Smooth muscle cell (in vitro differentiated cells): ENCODE measurements around the gene ASB1. TPM values are rescaled to one million over a fixed set of nuclear protein-coding genes. Genes with fewer than 3 reads are reported as not detected.

Source experiments
- DNase-seq: peaks from one replicate; lab custom pipeline; 2025; ENCODE audit not compliant: unreplicated experiment; lab: John Stamatoyannopoulos, UW
- H2AFZ ChIP-seq: fragments of 200-600 bp; sonication (generic); 2 replicates; pipeline ENCODE4 v1.6.0; 2016; ENCODE audit warnings: antibody characterized with exemption, low read depth, mild to moderate bottlenecking
- H3F3A ChIP-seq: fragments of 200-600 bp; sonication (generic); 2 replicates; pipeline ENCODE4 v1.6.0; 2017; ENCODE audit warnings: antibody characterized with exemption, low read depth
- H3K27ac ChIP-seq: fragments of 200-600 bp; sonication (generic); 2 replicates; pipeline ENCODE4 v1.5.1; 2016; ENCODE audit warnings: low read depth, mild to moderate bottlenecking
- H3K27me3 ChIP-seq: fragments of 200-600 bp; sonication (generic); 2 replicates; pipeline ENCODE4 v1.6.1; 2016; ENCODE audit warnings: low read depth, mild to moderate bottlenecking
- H3K36me3 ChIP-seq: fragments of 200-600 bp; sonication (generic); 2 replicates; pipeline ENCODE4 v1.5.1; 2016; ENCODE audit warnings: low read depth
- H3K4me1 ChIP-seq: fragments of 200-600 bp; sonication (generic); 2 replicates; pipeline ENCODE4 v1.5.1; 2016; ENCODE audit warnings: low read depth
- H3K4me2 ChIP-seq: fragments of 200-600 bp; sonication (generic); 2 replicates; pipeline ENCODE4 v1.6.0; 2016; ENCODE audit warnings: mild to moderate bottlenecking
- H3K4me3 ChIP-seq: fragments of 200-600 bp; sonication (generic); 2 replicates; pipeline ENCODE4 v1.5.1; 2016; ENCODE audit warnings: mild to moderate bottlenecking
- H3K79me2 ChIP-seq: fragments of 200-600 bp; sonication (generic); 2 replicates; pipeline ENCODE4 v1.6.0; 2016; ENCODE audit warnings: low read depth, mild to moderate bottlenecking
- H3K9ac ChIP-seq: fragments of 200-600 bp; sonication (generic); 2 replicates; pipeline ENCODE4 v1.6.0; 2016; ENCODE audit warnings: low read depth
- H3K9me3 ChIP-seq: fragments of 200-600 bp; sonication (generic); replicated peaks from 2 replicates; pipeline ENCODE4 v1.5.1; 2016; ENCODE audit warnings: low read depth
- H4K20me1 ChIP-seq: fragments of 200-600 bp; sonication (generic); 2 replicates; pipeline ENCODE4 v1.6.0; 2016; ENCODE audit warnings: low read depth
- CTCF ChIP-seq: fragments of 200-600 bp; sonication (generic); IDR thresholded peaks from 2 replicates; pipeline ENCODE4 v1.5.1; 2017; ENCODE audit warnings: borderline replicate concordance, mild to moderate bottlenecking, antibody characterized with exemption; ENCODE audit not compliant: insufficient read depth, poor library complexity, severe bottlenecking
- WGBS: methylation state at CpG from one replicate; pipeline ENCODE4 v1.1.7; 2016; ENCODE audit warnings: low lambda C conversion rate; 5-methylcytosine and 5-hydroxymethylcytosine counted together
- polyA plus RNA-seq: library from polyadenylated mRNA; unstranded; fragments of >200 nt; fragmentation: Nextera tagmentation; extraction: Ambion mirVana; gene quantifications from 2 replicates; pipeline ENCODE4 v1.2.1, GENCODE V29; 2016
- total RNA-seq: library from RNA; depleted of rRNA; stranded (reverse); fragments of >200 nt; gene quantifications from 2 replicates; pipeline ENCODE4 v1.2.3, GENCODE V29; 2014

Gene ASB1
- total and polyA plus RNA-seq, 2 experiments from 2014 or later: 24.8 to 27.3 TPM

- no peak overlapping the region for H3K4me3 ChIP-seq
- WGBS: 96% methylated on average over 1 of the region's 1 CpG
- H3K4me1 ChIP-seq: no peaks in the 10 kb centered on the region
- H3K79me2 ChIP-seq: no peaks in the 10 kb centered on the region
- H3K36me3 ChIP-seq: no peaks in the 10 kb centered on the region
- no peak for TF ChIP-seq CTCF
- DNase-seq: no peak
- H3K4me2 ChIP-seq: no peak overlapping the region
- no peak overlapping the region for H3K9ac ChIP-seq
- no peak overlapping the region for H3K27ac ChIP-seq
- no peaks in the 10 kb centered on the region for H3K9me3 ChIP-seq
- no peaks in the 10 kb centered on the region for H3K27me3 ChIP-seq
- H2AFZ ChIP-seq: no peak overlapping the region
- no peaks in the 10 kb centered on the region for H4K20me1 ChIP-seq
- no peaks in the 10 kb centered on the region for H3F3A ChIP-seq
These were observed 42.4 kb downstream of the ASB1 start for GRCh38 chr2:238469155-238469554.

GRCh38 chr2:238473014-238473413, 46.3 kb downstream of the ASB1 start:
- Histone ChIP-seq H3K36me3 (no peaks in the 10 kb centered on the region), H3K79me2 (no peaks in the 10 kb centered on the region), H3K4me1 (no peaks in the 10 kb centered on the region), H3K9ac (no peak overlapping the region), H3K4me3 (no peak overlapping the region), H3K9me3 (no peaks in the 10 kb centered on the region), H2AFZ (no peak overlapping the region), H3F3A (no peaks in the 10 kb centered on the region), H3K27ac (no peak overlapping the region), H3K27me3 (no peaks in the 10 kb centered on the region), H4K20me1 (no peaks in the 10 kb centered on the region), H3K4me2 (no peak overlapping the region)
- 88% methylated on average over 4 of the region's 4 CpGs for WGBS
- no peak for DNase-seq
- no peak for TF ChIP-seq CTCF

GRCh38 chr2:238473523-238473922, 46.8 kb downstream of the ASB1 start:
- no peak for DNase-seq
- Histone ChIP-seq H3K79me2 (no peaks in the 10 kb centered on the region), H2AFZ (no peak overlapping the region), H3K4me2 (no peak overlapping the region), H3F3A (no peaks in the 10 kb centered on the region), H3K4me1 (no peaks in the 10 kb centered on the region), H4K20me1 (no peaks in the 10 kb centered on the region), H3K9ac (no peak overlapping the region), H3K4me3 (no peak overlapping the region), H3K36me3 (no peaks in the 10 kb centered on the region), H3K27ac (no peak overlapping the region), H3K9me3 (no peaks in the 10 kb centered on the region), H3K27me3 (no peaks in the 10 kb centered on the region)
- 79% methylated on average over 1 of the region's 1 CpG for WGBS
- no peak for TF ChIP-seq CTCF

GRCh38 chr2:238475034-238475433, 48.3 kb downstream of the ASB1 start:
- no peak for DNase-seq
- Histone ChIP-seq H3K27ac (no peak overlapping the region), H3K4me2 (no peak overlapping the region), H3K4me3 (no peak overlapping the region), H3K9me3 (no peaks in the 10 kb centered on the region), H3K4me1 (no peaks in the 10 kb centered on the region), H4K20me1 (no peaks in the 10 kb centered on the region), H3K79me2 (no peaks in the 10 kb centered on the region), H3K27me3 (no peaks in the 10 kb centered on the region), H3K36me3 (no peaks in the 10 kb centered on the region), H3F3A (no peaks in the 10 kb centered on the region), H2AFZ (no peak overlapping the region), H3K9ac (no peak overlapping the region)
- no peak for TF ChIP-seq CTCF
- WGBS: 100% methylated on average over 1 of the region's 1 CpG
